GM19468 (cell line): Measurements from ENCODE around the gene C11orf65.

Experiments
- ATAC-seq: cut with Tn5 transposase; IDR thresholded peaks from one replicate; pipeline ENCODE4 v1.9.1; 2021; ENCODE audit warnings: mild to moderate bottlenecking, moderate library complexity, moderate number of reproducible peaks; ENCODE audit not compliant: unreplicated experiment; ENCODE audit errors: extremely low read depth

The C11orf65 gene, protein sequence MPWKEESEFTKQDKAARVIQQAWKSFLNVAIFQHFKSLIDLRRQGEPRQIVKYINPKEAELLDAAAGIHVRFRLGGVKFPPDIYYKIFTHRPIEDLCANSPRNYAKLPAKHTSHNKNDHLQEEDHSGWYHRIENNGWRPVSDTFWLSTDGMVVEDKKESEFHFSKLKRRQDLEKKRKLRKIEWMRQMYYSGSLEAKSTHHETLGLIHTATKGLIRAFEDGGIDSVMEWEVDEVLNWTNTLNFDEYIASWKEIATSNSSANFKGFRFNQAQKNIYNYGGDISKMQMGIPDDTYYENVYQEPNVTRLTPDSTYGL

DNA sequence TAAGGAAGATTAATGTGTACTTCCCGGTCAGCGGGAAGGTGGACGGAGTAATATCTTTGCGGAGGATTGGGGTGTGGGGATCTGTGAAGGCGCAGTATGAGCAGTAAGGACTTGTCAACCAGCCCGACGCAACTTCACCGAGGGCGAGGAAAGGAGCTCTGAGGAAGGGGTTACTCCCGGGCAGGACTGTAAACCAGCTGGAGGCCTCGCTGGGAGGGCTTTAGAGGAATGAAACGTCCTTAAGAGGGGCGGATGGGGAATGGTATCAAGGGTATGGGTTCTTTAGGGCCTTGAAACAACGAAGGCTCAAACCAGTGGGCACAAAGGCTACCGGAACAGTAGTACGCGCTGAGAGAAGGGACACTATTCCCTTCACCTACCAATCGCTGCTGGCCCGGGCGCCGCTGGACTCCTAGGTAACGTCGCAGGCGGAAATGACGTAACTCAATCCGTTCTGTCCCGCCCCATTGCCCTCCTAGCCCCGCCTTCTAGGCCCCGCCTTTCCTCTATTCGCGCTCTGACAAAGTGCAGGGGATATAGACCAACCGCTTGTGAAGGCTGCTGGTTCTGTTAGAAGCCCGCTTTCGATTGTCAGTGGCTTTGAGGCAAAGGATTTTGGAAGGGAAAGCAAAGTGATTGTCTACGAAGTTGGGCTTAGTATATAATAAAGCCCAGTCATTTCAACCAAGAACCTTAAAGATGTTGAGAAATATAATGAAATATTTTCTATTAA, at the start of gene C11orf65:
C11orf65 (minus strand) TSS at position 439 of the 733 bp plus-strand sequence. CDS start 5,970 bp downstream, outside the sequence.
- peak; percentile 95 for ATAC-seq

DNA sequence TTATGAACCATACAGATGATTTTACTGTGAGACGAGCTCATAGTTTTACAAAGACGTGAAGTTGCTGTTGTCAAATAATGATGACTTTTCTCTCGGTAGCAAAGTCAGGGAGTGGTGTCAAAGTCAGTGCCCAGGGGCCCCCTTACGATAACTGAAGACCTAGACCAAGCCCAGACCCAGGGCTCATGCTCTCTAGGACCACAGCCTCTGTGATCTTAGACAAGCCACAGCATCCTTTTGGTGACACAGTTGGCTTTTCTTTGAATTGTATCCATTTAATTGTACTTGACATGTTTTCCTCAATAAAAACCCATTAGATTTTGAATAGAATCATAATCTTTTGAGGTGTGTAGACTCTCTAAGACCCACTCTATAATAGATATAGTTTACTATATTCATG, 48.8 kb upstream of the C11orf65 start:
- ATAC-seq, result no peak

DNA sequence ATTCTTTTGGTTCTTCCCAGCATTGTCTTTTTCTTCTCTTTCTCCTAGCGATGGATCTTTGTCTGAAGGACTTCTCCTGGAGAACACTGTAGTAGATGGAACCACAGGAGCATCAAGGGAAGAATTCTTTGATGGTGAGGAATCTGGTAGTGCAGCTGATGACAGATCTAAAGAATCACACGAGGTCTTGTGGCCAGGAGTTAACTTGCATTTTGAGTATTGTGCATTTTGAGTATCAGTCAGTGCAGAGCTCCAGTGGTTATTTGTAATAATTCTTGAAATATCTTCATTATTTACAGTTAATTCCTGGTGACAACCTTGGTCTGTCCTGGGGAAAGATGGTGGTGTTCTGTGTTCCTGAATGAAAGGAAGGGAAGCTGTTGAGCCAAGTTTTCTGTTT, 45.4 kb upstream of the C11orf65 start:
- no peak for ATAC-seq

DNA sequence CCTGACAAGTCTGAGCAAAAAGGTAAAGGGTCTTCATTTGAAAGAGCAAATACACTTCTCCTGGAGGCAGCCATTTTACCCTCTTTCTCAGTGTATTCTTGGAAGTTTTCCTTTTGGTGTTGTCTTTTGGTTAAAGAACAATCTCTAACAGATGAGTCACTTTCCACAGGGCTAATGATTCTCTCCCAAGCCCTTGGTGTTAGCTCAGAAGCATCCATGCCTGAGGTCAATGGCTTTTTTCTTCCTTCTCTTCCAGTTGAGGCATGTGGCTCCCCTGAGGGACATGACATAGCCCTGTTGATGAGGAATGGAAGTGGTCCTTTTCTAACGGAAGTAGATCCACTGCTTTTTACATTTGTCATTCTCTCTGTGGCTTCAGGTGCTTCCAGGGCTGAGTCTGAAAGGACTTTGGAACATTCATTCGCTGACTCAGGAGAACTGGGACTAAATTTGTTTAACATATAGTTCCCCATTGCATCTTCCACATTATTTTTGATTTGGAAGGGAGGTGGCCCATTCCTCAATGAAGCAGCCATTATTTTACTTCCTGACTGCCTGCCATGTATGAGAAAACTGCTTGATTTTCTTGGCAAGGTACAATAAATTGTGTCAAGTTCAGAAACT, 44.6 kb upstream of the C11orf65 start:
- ATAC-seq, result no peak

DNA sequence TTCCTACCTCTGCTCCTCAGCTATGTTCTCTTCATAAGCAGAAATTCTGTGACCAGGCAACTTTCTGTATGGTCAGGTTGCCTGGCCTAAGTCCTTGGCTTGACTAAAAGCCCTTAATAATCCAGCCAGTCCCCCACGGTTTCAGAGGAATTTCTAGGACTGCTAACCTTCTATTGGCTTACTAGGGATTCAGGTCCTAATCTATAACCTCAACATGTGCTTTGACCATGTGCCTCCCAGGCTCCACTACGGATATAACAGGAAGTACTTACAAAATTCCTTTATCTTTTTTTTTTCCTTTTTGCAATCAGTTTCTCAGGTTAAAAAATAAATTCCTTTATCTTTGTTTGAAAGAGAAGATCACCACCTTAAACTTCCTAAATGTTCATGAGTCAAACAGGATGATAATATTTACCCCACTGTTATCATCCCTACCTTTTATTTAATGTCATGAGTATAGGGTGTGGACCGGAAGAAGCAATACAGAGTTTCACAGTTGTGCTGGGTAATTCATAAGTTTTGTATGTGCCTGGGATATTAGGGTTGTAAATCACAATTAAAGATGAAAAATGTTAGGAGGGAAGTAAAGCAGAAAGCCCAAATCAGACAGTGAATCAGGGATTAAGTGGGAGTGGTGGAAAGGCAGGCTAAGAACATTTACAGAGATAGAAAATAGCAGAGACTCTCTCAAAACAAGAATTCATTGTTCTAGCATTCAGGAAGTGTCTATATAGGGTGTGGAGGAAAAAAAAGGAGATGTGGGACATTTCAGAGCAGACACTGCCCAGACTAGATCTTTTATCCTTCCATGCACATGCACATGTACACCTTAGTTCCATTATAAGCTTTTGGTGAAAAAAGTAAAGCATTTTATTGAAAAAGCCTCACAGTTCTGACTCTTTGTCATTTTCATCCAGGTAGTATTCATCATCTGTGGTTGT, 41.6 kb upstream of the C11orf65 start:
- no peak for ATAC-seq

DNA sequence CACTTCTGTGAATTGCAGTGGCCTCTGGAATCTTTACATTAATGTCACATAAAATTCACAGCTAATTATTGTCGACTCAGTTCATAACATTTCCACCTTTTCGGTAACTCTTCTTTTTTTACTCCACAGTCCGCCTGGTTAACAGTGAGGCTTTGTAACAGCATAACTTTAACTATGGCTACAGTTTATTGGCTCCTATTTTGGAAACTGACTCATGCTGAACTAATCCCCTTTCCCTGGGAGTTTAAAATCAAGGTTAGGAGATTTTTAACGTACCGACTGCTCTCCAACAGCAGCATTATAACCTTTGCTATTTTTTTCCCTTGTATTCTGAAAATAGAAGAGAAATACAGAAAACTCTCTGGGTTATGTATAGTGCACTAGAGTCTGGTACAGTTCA, 34.1 kb upstream of the C11orf65 start:
- no peak for ATAC-seq

DNA sequence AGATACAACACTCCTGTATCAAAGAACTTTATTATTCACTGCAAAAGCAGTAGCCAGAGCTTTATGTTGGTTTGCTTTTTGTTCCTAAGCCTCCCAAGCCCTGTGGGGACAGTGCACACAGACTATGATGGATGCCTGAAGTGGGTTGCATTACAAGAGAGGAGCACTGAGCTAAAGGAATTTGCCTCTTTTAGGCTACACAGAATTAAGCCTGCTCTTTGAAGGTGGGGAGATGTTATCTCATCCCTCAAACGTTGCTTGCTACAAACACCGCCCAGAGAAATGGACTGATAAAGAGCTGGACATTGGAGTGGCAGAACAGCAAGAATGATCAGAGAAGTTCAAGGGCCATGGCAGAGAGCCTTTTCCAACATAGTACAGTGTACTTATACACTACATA, 33.4 kb upstream of the C11orf65 start:
- no peak for ATAC-seq

DNA sequence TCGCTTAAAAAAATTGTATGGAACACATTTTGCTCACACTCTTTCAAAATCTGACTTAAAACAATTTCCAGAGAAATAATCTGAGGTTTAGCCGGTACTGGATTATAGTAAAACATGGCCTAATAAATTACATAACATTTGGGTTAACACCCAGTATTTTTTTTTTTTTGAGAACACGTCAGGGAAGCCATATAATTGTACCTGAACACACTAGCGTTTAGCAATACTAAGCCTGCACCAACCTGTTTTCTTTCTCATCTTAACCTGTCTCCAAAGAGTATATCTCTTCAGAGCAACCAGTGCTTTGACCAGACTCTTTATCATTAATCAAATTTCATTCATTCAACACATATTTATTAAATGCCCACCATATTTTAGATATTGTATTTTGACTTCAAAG, 32.8 kb upstream of the C11orf65 start:
- ATAC-seq, result no peak

DNA sequence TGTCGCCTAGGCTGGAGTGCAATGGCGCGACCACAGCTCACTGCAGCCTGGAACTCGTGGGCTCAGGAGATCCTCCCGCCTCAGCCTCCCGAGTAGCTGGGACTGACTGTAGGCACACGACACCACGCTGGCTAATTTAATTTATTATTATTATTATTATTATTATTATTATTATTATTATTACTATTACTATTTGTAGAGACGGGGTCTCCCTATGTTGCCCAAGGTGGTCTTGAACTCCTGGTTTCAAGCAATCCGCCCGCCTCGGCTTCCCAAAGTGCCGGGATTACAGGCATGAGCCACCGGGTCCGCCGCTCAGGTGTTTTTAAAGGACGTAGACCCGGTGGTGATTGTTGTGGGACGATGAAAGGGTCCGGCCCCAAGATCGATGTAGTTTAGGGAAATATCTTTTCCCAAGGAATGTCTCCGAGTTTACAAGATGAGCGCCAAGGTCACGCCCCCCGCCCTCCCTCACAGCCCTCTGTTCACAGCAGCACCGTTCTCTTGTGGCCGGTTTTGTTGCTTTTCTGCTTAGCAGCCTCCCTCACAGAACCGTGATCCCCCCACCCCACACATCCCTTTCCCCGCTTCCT, 31.6 kb upstream of the C11orf65 start:
- ATAC-seq, result no peak

DNA sequence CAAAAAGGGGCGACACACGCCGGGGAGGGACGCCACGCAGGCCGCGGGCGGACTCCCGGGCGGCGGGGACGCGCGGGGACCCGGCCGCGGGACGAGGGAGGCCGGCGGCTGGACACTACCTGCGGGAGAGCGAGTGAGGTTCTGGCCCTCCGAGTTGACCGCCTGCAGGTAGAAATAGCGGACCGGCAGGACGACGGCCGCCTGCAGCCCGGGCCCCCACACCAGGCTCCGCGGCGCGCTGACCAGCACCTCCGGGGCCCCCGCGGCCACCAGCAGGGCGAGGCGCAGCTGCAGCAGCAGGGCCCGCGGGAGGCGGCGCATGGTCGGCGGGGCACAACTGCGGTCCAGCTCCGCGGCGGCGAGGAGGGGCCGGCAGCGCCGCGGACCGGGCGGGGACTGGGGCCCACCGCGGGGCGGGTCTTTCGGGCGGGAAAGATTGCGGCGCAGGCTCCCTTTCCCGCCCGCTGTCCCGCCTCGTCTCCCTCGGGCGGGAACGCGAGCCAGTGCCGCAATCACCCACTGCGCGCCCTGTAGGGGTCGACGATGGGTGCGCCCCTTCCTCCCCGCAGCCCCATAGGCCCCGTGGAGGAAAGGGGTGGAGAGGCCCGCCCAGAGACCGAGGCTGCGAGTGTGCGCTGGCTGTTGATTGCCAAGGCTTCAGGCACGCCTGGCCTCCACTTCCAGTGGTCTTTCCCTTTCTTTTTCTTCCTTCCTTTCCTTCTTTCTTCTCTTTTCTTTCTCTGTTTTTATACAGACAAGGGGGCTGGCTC, 30.9 kb upstream of the C11orf65 start, which contains the start of gene POGLUT3:
POGLUT3 (minus strand) TSS at position 339 of the 770 bp plus-strand sequence; CDS start at position 321, 18 bp downstream.
- peak; percentile 40 for ATAC-seq

DNA sequence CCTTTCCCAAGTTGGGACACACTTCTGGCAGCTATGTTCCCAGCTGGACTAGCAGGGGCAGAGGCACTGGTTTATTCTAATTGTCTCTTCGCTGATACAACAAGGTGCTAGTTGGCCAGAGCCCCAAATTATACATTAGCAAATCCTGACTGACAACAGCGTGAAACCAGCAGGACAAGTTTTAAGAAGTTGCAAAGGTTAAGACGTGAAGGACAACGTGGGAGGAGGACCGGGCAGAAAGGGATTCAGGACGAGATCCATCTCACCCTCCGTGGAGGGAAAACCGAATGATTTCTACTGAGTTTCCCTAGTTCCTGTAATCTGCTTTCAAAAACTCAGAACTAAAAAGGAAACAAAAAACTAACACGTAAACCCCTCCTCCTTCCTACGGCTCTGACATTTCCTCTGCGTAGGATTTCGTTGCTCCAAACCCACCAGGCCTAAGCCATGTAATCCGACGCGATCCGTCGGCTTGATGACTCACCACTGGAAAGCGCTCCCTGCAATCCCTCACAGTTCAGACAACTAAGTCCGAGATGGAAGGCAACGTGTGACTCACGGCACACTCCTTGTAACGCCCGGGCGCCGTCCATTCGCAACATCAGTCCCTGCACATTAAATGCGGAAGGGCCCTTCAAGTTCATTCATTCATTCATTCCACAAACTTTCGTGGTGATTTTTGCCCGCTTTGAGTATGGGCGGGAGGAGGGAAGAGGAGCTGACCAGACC, 30.2 kb upstream of the C11orf65 start:
- ATAC-seq, result no peak

DNA sequence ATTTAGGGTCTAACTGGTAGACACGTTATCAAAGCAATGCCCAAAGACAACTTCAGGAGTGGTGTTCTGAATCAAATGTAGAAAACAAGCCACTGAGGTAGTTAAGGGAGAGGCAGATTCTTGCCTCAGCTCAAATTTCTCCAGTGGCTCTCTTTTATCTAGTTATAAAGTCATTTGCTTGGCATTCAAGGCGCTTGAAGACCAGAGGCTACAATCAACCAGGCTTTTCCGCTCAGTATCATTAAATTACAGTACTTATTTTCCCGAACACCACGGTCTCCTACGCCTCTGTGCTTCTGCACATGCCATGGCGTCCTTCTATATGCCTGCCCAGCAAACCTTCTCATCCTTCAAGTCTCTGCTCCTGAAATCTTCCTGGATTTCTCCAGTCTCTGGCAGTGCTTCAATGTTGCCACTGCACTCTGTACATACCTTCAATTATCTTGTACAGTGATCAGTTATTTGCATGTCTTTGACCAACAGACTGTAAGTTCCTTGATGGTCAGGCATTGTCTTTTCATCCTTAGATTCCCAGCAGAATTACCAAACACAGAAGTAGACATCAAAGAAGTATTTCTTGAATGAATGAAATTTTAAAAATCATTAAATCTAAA, 29.4 kb upstream of the C11orf65 start:
- ATAC-seq, result no peak

DNA sequence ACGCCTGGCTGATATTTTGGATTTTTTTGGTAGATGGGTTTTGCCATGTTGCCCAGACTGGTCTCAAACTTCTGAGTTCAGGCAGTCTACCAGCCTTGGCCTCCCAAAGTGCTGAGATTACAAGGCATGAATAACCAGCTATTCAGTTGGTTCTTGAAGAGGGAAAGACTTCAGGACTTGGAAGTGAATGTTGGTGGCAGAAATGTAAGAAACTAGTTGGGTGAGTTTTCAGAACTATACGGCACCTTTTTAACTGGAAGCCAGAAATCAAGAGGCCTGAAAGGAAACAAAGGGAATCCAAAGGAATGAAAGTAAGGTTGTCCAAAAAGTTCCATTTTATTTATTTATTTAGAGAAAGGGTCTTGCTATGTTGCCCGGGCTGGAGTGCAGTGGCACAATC, 28.0 kb upstream of the C11orf65 start:
- no peak for ATAC-seq

DNA sequence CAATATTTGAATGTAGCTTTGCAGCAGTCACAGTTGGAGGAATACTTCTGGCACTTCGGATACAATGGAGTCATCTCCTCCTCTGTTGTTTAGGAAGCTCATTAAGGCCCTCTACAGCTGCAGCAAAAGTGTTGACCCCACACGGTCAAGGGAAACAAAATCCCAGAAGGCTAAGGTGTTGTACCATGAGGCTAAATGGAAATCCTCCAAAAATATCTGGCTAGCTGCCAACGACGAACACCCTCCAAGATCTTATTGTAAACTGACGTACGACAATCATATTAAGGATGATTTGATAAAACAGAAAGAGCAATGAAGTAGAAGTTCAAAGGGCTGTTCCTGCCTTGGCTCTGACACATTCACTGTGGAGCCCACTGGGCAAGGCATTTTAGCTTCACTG, 26.9 kb upstream of the C11orf65 start:
- no peak for ATAC-seq

DNA sequence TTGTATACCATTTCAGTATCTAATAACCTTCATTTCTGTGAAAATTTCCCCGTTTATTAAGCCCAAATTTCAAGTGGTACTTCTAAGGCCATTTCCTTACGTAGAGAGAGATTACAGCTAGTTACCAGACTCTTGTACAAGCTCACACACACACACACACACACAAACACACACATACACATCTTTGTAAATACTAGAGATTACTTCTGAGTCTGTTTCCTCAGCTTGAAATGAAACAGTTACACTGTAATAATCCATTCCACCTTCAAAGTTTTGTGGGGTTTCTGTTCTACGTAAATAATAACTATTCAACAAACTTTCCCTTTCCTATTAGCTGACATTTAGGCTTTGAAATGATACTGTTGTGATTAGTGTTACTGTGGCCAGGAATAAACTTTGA, 24.6 kb upstream of the C11orf65 start:
- ATAC-seq, result no peak

DNA sequence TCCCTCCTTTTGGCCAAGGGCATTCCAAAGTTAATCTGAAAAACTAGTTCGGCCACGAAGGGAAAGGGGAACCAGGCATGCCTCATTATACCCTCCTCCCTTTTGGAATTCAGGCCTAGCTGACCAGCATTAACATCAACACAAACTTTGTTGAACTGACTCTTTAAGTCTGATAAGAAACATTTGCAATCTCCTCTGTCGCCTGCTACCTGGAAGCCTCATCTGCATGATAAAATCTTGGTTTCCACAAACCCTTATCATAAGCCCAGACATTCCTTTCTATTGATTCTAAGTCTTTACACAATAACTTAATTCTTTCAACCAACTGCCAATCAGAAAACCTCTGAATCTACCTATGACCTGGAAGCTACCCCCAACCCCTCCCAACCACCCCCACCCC, 19.5 kb upstream of the C11orf65 start:
- ATAC-seq, result no peak

DNA sequence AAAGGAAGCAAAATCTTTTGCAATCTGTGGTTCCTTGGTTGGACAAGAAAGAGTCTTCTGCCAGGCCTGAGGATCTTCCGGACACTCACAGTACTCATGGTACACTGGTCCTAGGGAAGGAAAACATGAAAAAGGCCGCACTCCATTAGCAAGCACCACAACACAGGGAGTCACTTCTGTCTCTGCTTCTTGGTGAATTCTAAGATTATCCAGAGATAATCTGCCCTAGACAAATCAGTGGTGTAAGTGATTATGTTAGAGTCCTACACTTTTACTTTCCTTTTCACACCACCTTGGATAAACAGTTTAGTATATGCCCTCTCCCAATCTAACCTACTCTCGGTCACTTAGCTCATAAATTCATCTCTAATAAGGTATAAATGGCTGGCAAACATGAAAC, 19.0 kb upstream of the C11orf65 start:
- no peak for ATAC-seq

DNA sequence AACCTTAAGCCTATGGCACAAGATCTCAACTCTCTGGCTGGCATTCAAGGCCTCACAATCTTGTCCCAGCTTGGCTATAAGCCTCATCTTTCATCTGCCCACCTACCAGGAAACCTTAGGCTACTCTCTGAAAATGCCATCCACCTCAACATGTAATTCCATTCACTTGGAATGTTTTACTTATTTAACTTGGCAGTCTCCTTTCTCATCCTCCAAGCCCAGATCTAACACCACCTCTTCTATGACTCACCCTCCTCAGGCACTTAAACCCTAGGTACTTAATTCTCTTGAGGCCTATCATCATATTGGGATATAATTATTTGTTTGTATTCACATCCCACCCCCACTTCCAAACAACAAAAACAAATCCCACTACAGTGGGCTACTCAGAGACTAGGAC, 15.8 kb upstream of the C11orf65 start:
- ATAC-seq, result no peak
